ENCODE results near the gene RNF175.

- TF ChIP-seq EZH2 (IDR thresholded peaks at IDR 0.05; ENCODE audit: low read depth) (no peak), CTCF (conservative IDR thresholded peaks at IDR 0.05) (peak; percentile 35; the same call in 1 of the 2 replicates)
Observed at GRCh38 chr4:153763404-153763803, 3.6 kb upstream of the RNF175 start.
